Mesothelial cell of epicardium (in vitro differentiated cells): ENCODE measurements around the gene PRR29. TPM values are rescaled to one million over a fixed set of nuclear protein-coding genes. Genes with fewer than 3 reads are reported as not detected.

Experiments
- DNase-seq, 2 experiments: peaks; one replicate each; pipeline ENCODE4 v3.0.0; 2021; ENCODE audit warnings: low spot score in 2 of 2; ENCODE audit not compliant: unreplicated experiment in 2 of 2
- H3K27ac Mint-ChIP-seq: 2 replicates; pipeline ENCODE4 v1.8.0; 2021; ENCODE audit warnings: mixed read lengths
- H3K27me3 Mint-ChIP-seq: 2 replicates; pipeline ENCODE4 v1.8.0; 2021; ENCODE audit warnings: low read depth, mixed read lengths
- H3K36me3 Mint-ChIP-seq: 2 replicates; pipeline ENCODE4 v1.8.0; 2021; ENCODE audit warnings: mixed read lengths
- H3K4me1 Mint-ChIP-seq: 2 replicates; pipeline ENCODE4 v1.8.0; 2021; ENCODE audit warnings: mixed read lengths
- H3K4me3 Mint-ChIP-seq: 2 replicates; pipeline ENCODE4 v1.8.0; 2021; ENCODE audit warnings: mild to moderate bottlenecking, moderate library complexity, mixed read lengths
- H3K9me3 Mint-ChIP-seq: 2 replicates; pipeline ENCODE4 v1.8.0; 2021; ENCODE audit warnings: mixed read lengths
- CTCF ChIP-seq: fragments of 200-600 bp; sonication (generic); IDR thresholded peaks from one replicate; pipeline ENCODE4 v1.5.0; 2021; ENCODE audit warnings: antibody characterized with exemption; ENCODE audit not compliant: unreplicated experiment
- total RNA-seq: library from RNA; stranded (reverse); gene quantifications from 3 replicates; pipeline ENCODE4 v1.2.1, GENCODE V29; 2021

The PRR29 gene
- total RNA-seq, 1 donor from 2014 or later: 2.0 TPM

- H3K27ac Mint-ChIP-seq: no peak overlapping the region
- no peaks in the 10 kb centered on the region for H3K9me3 Mint-ChIP-seq
- H3K4me3 Mint-ChIP-seq: no peak overlapping the region
- no peak for TF ChIP-seq CTCF
- DNase-seq: no peak
- peaks cover 15% of the 10 kb centered on the region for H3K4me1 Mint-ChIP-seq
- H3K36me3 Mint-ChIP-seq: no peaks in the 10 kb centered on the region
- H3K27me3 Mint-ChIP-seq: peaks cover 18% of the 10 kb centered on the region
Observed at GRCh38 chr17:64001763-64002529, 3.8 kb downstream of the PRR29 start.

- no peak overlapping the region for H3K27ac Mint-ChIP-seq
- no peak for TF ChIP-seq CTCF
- DNase-seq: no peak
- H3K27me3 Mint-ChIP-seq: peaks cover 9% of the 10 kb centered on the region
- no peaks in the 10 kb centered on the region for H3K36me3 Mint-ChIP-seq
- H3K9me3 Mint-ChIP-seq: no peaks in the 10 kb centered on the region
- peaks cover 12% of the 10 kb centered on the region for H3K4me1 Mint-ChIP-seq
- no peak overlapping the region for H3K4me3 Mint-ChIP-seq
Observed at GRCh38 chr17:64002658-64003525, 4.7 kb downstream of the PRR29 start.

GRCh38 chr17:64003526-64004121 lies 5.5 kb downstream of the PRR29 start:
- no peak overlapping the region for H3K27ac Mint-ChIP-seq
- no peaks in the 10 kb centered on the region for H3K36me3 Mint-ChIP-seq
- no peaks in the 10 kb centered on the region for H3K9me3 Mint-ChIP-seq
- TF ChIP-seq CTCF: no peak
- H3K27me3 Mint-ChIP-seq: peaks cover 6% of the 10 kb centered on the region
- H3K4me3 Mint-ChIP-seq: no peak overlapping the region
- peaks cover 9% of the 10 kb centered on the region for H3K4me1 Mint-ChIP-seq
- no peak for DNase-seq

GRCh38 chr17:64004218-64004770 lies 6.1 kb downstream of the PRR29 start:
- Mint-ChIP-seq H3K4me3 (no peak overlapping the region), H3K4me1 (peaks cover 9% of the 10 kb centered on the region), H3K27ac (no peak overlapping the region), H3K9me3 (no peaks in the 10 kb centered on the region), H3K27me3 (peaks cover 5% of the 10 kb centered on the region), H3K36me3 (no peaks in the 10 kb centered on the region)
- no peak for TF ChIP-seq CTCF
- DNase-seq: peak in 1 of 2 experiments; percentile 30

- Mint-ChIP-seq H3K27me3 (no peaks in the 10 kb centered on the region), H3K9me3 (peaks cover 4% of the 10 kb centered on the region), H3K4me3 (no peak overlapping the region), H3K36me3 (no peaks in the 10 kb centered on the region), H3K27ac (no peak overlapping the region), H3K4me1 (peaks cover 9% of the 10 kb centered on the region)
- no peak for TF ChIP-seq CTCF
- peak in 1 of 2 experiments; percentile 31 for DNase-seq
Observed at GRCh38 chr17:64004903-64005733, 7.0 kb downstream of the PRR29 start.
